GM18951 (cell line): ENCODE measurements around the gene CXCL11.
"Not testable (repeated sequence)": the region's sequence is repeated elsewhere in the genome, so short reads cannot be mapped to it uniquely, and the experiment has no call there.

ENCODE experiments used
- POLR2A ChIP-seq: IDR thresholded peaks from 4 replicates; pipeline ENCODE4 v1.6.1; 2011; ENCODE audit warnings: mild to moderate bottlenecking; ENCODE audit not compliant: insufficient read length, insufficient read depth; ENCODE audit errors: extremely low read depth
- in situ Hi-C: fragments of 300-500 bp; cut with MboI; formaldehyde crosslinking; loops from one replicate; pipeline ENCODE4 v1.12.0; 2022; ENCODE audit warnings: low sequenced_read_pairs, mixed read lengths, inconsistent platforms; ENCODE audit not compliant: unreplicated experiment

CXCL11 gene

GRCh38 chr4:76002176-76002575 lies 33.7 kb downstream of the CXCL11 start:
- no peak for TF ChIP-seq POLR2A
- in situ Hi-C loops = loop anchor here (5.0 kb wide), 1 partner anchor 65 kb away; no protein-coding TSS in a partner anchor

GRCh38 chr4:76001700-76002099 lies 34.2 kb downstream of the CXCL11 start:
- in situ Hi-C loops = loop anchor here (5.0 kb wide), 1 partner anchor 66 kb away; no protein-coding TSS in a partner anchor

GRCh38 chr4:76000279-76000678 lies 35.6 kb downstream of the CXCL11 start:
- in situ Hi-C loops = loop anchor here (5.0 kb wide), 1 partner anchor 67 kb away; no protein-coding TSS in a partner anchor
- no peak for TF ChIP-seq POLR2A

More at GRCh38 chr4:76001700-76002099, 34.2 kb downstream of the CXCL11 start:
- TF ChIP-seq POLR2A = no peak

- in situ Hi-C loops = not testable (repeated sequence)
Observed at GRCh38 chr4:75998525-75999147, 37.2 kb downstream of the CXCL11 start.

- no peak for TF ChIP-seq POLR2A
- in situ Hi-C loops = no loop called here
Observed at GRCh38 chr4:75997946-75998345, 37.9 kb downstream of the CXCL11 start.

- TF ChIP-seq POLR2A = no peak
- in situ Hi-C loops = no loop called here
Observed at GRCh38 chr4:75997081-75997480, 38.8 kb downstream of the CXCL11 start.

GRCh38 chr4:75995727-75996126 lies 40.1 kb downstream of the CXCL11 start:
- no peak for TF ChIP-seq POLR2A
- in situ Hi-C loops = no loop called here

GRCh38 chr4:75992462-75992861 lies 43.4 kb downstream of the CXCL11 start:
- in situ Hi-C loops = no loop called here
- no peak for TF ChIP-seq POLR2A

GRCh38 chr4:75989846-75990528 lies 45.9 kb downstream of the CXCL11 start:
- no peak for TF ChIP-seq POLR2A
- in situ Hi-C loops = no loop called here

GRCh38 chr4:75985116-75985515 lies 50.8 kb downstream of the CXCL11 start:
- TF ChIP-seq POLR2A = no peak
- in situ Hi-C loops = no loop called here
